Ovary (tissue), 3 donors: ENCODE results near the gene HAP1.

Experiments used
- CTCF ChIP-seq, 3 donors: fragments of 450-650 bp in 2 of 3; fragments of 200-600 bp in 1 of 3; IDR thresholded peaks; one replicate each; pipeline versions ENCODE4 v1.5.1 to v1.8.0; 2016 to 2022; ENCODE audit warnings: antibody characterized with exemption in 3 of 3, mild to moderate bottlenecking in 1 of 3
- EP300 ChIP-seq: sonication (generic); formaldehyde crosslinking; IDR thresholded peaks from one replicate; pipeline ENCODE4 v1.6.1; 2017; ENCODE audit warnings: antibody characterized with exemption
- POLR2A ChIP-seq: fragments of 450-650 bp; IDR thresholded peaks from one replicate; pipeline ENCODE4 v1.6.1; 2017; ENCODE audit warnings: antibody characterized with exemption, mild to moderate bottlenecking, moderate library complexity
- donor health status: DM: no; HTN: no; CAD: no.

GRCh38 chr17:41707803-41708669, 26.4 kb downstream of the HAP1 start:
- TF ChIP-seq CTCF (IDR thresholded peaks at IDR 0.05) (no peak), EP300 (no peak), POLR2A (no peak)
